IMR-90 (cell line): ENCODE results near the gene OCSTAMP.

Experiments
- CTCF ChIP-seq: conservative IDR thresholded peaks from 2 replicates; pipeline ENCODE4 v1.5.1; 2012; ENCODE audit warnings: mild to moderate bottlenecking, low read depth, low read length, improper control_type of control experiment
- ELK1 ChIP-seq: fragments of 150-350 bp; IDR thresholded peaks from 2 replicates; pipeline ENCODE4 v1.6.1; 2016; ENCODE audit warnings: low read depth, mild to moderate bottlenecking, low read length, moderate library complexity, borderline replicate concordance
- POLR2A ChIP-seq: IDR thresholded peaks from 2 replicates; pipeline ENCODE4 v1.6.1; 2012; ENCODE audit warnings: mild to moderate bottlenecking, low read depth, low read length
- RCOR1 ChIP-seq: IDR thresholded peaks from 2 replicates; pipeline ENCODE4 v1.6.1; 2012; ENCODE audit warnings: mild to moderate bottlenecking, low read length, improper control_type of control experiment; ENCODE audit not compliant: insufficient replicate concordance
- RFX5 ChIP-seq: IDR thresholded peaks from 2 replicates; pipeline ENCODE4 v1.8.0; 2012; ENCODE audit warnings: low read depth, mild to moderate bottlenecking, low read length, moderate library complexity
- SMC3 ChIP-seq: fragments of 150-350 bp; IDR thresholded peaks from 2 replicates; pipeline ENCODE4 v1.6.1; 2016; ENCODE audit warnings: low read depth, mild to moderate bottlenecking, antibody characterized with exemption, low read length, moderate library complexity
- USF2 ChIP-seq: fragments of 150-350 bp; IDR thresholded peaks from 2 replicates; pipeline ENCODE4 v1.6.1; 2017; ENCODE audit warnings: mild to moderate bottlenecking, antibody characterized with exemption, low read length, low read depth

GRCh38 chr20:46552460-46553420, 2.3 kb upstream of the OCSTAMP start:
- TF ChIP-seq CTCF (no peak), RCOR1 (no peak), POLR2A (no peak), RFX5 (no peak), USF2 (no peak), SMC3 (no peak), ELK1 (no peak)
